Urothelium cell line (cell line): ENCODE results near the gene FOSL2.

Experiments
- DNase-seq: peaks from one replicate; pipeline ENCODE4 v3.0.0; 2011; ENCODE audit warnings: low spot score, mixed read lengths
- FAIRE-seq: peaks from 2 replicates; lab custom pipeline; 2011; peaks lifted over from hg19 to GRCh38; lab: Jason Lieb, UNC

The FOSL2 gene

GRCh38 chr2:28407976-28408690, 15.5 kb downstream of the FOSL2 start:
- no peak for DNase-seq
- no peak for FAIRE-seq

GRCh38 chr2:28408764-28409599, 16.3 kb downstream of the FOSL2 start:
- peak; percentile 90 for FAIRE-seq
- DNase-seq = peak; percentile 84

DNA sequence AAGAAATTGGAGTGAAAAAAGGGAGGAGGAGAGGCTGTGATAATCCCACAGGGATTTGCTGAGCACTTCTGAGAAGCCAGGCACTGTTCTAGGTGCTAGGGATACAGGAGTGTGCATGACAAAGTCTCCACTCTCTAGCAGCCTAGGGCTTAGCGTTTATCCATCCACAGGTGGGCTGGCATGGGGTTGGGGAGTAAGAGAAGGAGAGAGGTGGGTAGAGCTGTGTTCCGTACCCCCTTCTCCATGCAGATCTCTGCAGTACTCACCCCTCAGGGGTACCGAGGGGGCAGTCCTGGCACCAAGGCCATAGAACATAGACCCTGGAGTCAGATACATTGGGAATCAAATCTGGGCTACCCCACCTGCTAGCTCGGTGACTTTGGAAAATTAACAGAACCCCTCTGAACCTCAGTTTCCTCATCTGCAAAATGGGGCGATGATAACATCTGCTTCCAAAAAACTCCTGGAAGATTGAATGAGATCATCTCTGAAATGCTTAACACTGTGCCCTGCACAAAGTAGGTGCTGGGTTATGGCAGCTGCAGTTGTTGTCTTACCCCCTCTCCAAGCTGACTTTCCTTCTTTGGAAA, 18.6 kb downstream of the FOSL2 start:
- no peak for FAIRE-seq
- no peak for DNase-seq

DNA sequence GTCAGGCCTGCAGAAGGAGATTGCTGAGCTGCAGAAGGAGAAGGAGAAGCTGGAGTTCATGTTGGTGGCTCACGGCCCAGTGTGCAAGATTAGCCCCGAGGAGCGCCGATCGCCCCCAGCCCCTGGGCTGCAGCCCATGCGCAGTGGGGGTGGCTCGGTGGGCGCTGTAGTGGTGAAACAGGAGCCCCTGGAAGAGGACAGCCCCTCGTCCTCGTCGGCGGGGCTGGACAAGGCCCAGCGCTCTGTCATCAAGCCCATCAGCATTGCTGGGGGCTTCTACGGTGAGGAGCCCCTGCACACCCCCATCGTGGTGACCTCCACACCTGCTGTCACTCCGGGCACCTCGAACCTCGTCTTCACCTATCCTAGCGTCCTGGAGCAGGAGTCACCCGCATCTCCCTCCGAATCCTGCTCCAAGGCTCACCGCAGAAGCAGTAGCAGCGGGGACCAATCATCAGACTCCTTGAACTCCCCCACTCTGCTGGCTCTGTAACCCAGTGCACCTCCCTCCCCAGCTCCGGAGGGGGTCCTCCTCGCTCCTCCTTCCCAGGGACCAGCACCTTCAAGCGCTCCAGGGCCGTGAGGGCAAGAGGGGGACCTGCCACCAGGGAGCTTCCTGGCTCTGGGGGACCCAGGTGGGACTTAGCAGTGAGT, 19.4 kb downstream of the FOSL2 start:
- no peak for DNase-seq
- FAIRE-seq = no peak

DNA sequence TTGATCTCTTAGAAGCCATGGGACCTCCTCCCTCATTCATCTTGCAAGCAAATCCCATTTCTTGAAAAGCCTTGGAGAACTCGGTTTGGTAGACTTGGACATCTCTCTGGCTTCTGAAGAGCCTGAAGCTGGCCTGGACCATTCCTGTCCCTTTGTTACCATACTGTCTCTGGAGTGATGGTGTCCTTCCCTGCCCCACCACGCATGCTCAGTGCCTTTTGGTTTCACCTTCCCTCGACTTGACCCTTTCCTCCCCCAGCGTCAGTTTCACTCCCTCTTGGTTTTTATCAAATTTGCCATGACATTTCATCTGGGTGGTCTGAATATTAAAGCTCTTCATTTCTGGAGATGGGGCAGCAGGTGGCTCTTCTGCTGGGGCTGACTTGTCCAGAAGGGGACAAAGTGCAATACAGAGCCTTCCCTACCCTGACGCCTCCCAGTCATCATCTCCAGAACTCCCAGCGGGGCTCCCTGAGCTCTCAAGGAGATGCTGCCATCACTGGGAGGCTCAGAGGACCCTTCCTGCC, 20.0 kb downstream of the FOSL2 start:
- FAIRE-seq = no peak

GRCh38 chr2:28413152-28413898, 20.7 kb downstream of the FOSL2 start:
- FAIRE-seq (no peak), DNase-seq (no peak)

More for the DNA sequence above, 20.0 kb downstream of the FOSL2 start:
- DNase-seq = no peak

GRCh38 chr2:28413899-28414295, 21.2 kb downstream of the FOSL2 start:
- DNase-seq = no peak
- FAIRE-seq = no peak

- FAIRE-seq (no peak), DNase-seq (no peak)
Measured at GRCh38 chr2:28414583-28414982, 21.9 kb downstream of the FOSL2 start.

DNA sequence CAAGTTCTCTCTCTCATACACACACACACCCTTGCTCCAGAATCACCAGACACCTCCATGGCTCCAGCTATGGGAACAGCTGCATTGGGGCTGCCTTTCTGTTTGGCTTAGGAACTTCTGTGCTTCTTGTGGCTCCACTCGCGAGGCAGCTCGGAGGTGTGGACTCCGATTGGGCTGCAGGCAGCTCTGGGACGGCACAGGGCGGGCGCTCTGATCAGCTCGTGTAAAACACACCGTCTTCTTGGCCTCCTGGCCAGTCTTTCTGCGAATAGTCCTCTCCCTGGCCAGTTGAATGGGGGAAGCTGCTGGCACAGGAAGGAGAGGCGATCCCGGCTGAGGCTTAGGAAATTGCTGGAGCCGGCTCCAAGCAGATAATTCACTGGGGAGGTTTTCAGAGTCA, 22.4 kb downstream of the FOSL2 start:
- FAIRE-seq (no peak), DNase-seq (no peak)

DNA sequence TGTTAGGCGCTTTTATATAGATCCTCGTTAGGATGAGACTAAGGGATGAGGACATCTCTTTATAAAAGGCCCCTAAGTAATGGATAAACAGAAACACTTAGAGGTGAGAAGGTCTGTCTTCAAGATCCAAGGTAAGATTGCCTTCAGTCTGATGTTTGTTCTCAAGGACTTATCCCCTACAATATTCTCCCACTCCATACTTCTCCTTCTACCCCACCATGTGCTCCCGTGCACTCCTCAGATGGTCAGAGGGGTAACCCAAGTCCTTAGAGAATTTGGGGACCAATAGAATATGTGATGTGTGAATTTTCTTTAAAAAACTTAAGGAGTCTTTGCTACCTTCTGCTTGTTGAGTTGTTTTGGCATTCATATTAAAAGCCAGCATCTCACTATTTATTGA, 23.1 kb downstream of the FOSL2 start:
- FAIRE-seq = no peak
- DNase-seq = no peak

DNA sequence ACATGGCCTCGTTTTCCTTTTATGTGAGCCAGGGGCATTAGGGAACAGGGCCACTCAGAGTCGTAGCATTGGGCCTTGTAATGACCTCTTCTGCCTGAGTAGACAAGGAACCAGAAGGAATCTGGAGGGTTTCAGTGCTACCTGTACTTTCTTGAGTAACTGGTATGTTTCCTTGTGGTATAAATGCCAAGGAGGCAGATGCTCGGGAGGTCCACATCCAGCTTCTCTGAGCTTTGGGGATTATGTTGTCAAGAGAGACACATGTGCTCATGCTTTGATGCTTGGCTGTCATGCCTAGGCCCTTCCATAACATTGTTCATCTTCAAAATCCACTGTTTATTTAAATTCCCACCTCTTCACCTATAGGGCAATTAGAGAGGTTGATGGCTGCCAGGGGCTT, 26.3 kb downstream of the FOSL2 start:
- FAIRE-seq = no peak
- no peak for DNase-seq

DNA sequence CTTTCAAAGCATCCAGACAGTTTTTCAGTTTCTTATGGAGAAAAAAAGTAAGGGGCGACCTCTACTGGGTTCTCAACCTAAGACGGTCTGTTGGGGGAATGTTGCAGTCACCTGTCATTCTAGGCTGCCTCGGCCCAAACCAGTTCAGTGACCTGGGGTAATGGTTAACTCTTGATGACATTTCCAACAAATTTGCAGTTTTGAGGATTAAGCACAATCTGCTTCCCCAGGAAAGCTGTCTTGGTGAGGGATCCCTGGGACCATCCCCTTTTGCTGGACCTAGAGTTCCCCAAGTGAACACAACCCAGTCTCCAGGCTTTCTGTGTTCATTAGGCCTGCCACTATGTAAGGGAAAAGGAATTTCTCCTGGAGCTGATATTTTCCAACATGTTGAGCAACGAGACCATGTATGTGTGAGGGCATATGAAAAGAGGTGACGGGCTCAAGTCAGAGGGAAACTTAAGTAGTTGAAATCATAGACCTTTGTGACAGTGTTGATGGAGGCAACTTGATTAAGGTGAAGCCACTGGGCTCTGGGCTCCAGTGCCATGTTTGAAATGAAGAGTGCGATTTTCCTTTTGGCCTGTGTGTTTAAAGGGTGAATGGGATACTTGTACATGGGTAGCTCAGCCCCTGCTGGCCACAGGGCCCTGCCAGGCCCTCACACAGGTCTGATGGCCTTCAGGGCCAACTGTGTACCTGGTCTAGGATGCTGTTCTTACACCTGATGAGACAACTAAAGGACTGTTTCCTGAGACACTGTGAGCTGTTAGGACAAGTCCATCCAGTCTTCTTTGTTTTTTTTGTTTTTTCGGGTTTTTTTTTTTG, 27.0 kb downstream of the FOSL2 start:
- no peak for FAIRE-seq
- no peak for DNase-seq

GRCh38 chr2:28420722-28421121, 28.1 kb downstream of the FOSL2 start:
- FAIRE-seq (no peak), DNase-seq (no peak)

DNA sequence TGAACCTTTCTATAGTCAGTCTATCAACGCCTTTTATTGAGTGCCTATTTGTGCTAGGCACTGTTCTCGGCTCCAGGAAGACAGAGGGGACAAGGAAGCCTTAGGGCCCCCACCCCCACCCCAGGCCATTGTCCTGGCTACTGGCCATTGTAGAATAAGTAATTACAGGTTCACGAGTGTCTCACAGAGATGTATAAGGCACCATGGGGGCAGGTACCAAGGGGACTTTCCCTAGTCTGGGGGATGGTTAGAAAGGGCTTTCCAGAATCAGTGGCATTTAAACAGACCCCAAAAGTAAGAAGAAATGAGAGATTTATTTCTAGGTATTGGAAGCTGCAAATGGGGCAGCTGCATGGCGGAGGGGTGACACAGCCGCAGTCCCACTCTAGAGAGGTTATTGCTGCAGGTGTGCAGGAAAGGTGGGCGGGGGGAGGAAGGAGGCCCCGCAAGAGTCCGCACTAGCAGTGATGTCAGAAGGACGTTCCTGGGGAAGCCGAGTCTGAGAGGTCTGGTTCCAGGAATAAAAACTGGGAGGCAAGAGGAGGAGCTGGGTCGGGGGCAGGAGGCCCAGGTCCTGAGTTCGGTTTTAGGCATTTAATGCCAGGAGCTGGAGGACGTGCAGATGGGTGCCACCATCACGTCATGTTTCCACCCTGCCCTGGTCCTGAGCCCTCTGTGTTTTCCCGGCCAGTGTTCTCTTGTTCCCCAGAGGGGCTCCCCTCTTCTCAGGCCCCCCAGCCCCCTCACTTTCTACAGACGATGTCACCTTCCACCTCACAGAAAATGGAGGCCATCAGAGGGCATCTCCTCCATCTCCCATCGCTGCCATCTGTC, 30.5 kb downstream of the FOSL2 start:
- DNase-seq (no peak), FAIRE-seq (no peak)

- DNase-seq (no peak), FAIRE-seq (no peak)
Measured at GRCh38 chr2:28423856-28424605, 31.4 kb downstream of the FOSL2 start.

GRCh38 chr2:28424799-28425463, 32.3 kb downstream of the FOSL2 start:
- DNase-seq (no peak), FAIRE-seq (no peak)

- DNase-seq = no peak
- FAIRE-seq = no peak
Measured at GRCh38 chr2:28425464-28425835, 32.8 kb downstream of the FOSL2 start.
